ENCODE measurements around the gene BPIFA2.
"Not testable (repeated sequence)": the region's sequence is repeated elsewhere in the genome, so short reads cannot be mapped to it uniquely, and the experiment has no call there.

BPIFA2 gene, protein sequence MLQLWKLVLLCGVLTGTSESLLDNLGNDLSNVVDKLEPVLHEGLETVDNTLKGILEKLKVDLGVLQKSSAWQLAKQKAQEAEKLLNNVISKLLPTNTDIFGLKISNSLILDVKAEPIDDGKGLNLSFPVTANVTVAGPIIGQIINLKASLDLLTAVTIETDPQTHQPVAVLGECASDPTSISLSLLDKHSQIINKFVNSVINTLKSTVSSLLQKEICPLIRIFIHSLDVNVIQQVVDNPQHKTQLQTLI

DNA sequence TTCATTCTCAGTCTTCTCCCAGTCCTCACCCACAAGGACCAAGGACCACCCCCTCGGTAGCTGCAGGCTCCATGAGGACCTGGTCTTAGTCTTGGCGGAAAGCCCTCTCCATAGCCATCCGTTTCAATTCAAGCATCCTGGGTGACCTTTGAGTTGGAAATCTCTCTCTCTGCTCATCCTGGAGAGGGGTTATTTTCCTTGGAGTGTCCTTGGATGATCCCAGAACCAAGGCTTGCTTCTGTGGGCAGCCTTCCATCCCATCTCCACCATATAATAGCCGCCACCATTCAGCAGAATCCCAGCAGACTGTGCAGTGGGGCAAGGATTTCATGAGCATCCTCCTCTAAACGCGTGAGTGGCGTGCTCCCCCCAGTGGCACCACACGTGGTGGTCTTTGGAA lies at the start of gene BPIFA2:
BPIFA2 (plus strand) TSS at position 301 of the 400 bp plus-strand sequence. CDS start 987 bp downstream, outside the sequence.
- TF ChIP-seq, protein P1, sequence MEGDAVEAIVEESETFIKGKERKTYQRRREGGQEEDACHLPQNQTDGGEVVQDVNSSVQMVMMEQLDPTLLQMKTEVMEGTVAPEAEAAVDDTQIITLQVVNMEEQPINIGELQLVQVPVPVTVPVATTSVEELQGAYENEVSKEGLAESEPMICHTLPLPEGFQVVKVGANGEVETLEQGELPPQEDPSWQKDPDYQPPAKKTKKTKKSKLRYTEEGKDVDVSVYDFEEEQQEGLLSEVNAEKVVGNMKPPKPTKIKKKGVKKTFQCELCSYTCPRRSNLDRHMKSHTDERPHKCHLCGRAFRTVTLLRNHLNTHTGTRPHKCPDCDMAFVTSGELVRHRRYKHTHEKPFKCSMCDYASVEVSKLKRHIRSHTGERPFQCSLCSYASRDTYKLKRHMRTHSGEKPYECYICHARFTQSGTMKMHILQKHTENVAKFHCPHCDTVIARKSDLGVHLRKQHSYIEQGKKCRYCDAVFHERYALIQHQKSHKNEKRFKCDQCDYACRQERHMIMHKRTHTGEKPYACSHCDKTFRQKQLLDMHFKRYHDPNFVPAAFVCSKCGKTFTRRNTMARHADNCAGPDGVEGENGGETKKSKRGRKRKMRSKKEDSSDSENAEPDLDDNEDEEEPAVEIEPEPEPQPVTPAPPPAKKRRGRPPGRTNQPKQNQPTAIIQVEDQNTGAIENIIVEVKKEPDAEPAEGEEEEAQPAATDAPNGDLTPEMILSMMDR (IDR thresholded peaks at IDR 0.05; ENCODE audit: borderline replicate concordance, insufficient read depth, low read depth, low read length), result no peak
- no peak within 1 kb of the TSS for H3K4me3 ChIP-seq (ENCODE audit: low read depth, low read length)

DNA sequence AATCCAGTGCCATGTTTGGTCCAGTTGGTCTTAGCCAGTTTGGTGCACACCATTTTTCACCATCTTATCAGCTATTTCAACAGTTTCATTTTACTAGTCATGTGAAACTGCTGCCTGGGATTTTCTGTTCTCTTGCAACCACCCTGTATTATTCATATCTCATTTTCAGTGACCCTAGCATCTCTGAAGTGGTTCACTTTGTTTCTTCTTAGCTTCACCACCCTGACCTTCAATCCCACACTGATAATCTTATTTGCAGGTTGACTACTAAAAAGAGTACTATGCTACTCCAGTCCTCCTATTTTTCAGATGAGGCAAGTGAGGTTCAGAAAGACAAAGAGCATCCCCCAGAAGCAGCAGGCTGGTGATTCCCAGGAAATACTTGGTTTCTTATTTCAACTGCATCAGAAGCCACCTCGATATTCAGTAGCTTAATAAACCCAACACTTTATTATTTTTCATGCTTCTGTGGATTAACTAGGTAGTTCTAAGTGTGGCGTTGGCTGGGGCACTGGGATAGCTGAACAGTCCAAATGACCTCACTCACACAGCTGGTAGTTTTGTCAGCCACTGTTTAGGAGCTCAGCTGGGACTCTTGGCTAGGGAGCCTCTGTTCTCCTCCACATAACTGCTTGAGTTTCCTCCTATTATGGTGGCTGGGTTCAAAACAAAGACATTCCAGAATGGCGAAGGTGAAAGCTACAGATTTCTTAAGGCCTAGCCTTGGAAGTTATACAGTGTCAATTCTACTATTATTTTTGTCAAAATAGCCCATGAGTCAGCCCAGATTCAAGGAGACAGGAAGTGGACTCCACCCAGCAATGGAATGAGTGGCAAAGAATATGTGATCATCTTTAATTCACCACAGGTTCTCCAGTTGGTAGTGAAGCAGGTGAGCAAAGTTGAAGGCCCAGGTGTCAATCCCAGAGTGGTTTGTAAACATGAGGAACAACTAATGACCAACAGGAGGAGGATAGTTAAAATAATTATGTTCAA lies 47.9 kb upstream of the BPIFA2 start:
- TF ChIP-seq, protein P1 (IDR thresholded peaks at IDR 0.05; ENCODE audit: borderline replicate concordance, insufficient read depth, low read depth, low read length), result no peak
- H3K4me3 ChIP-seq (ENCODE audit: low read depth, low read length), result no peak overlapping the region

DNA sequence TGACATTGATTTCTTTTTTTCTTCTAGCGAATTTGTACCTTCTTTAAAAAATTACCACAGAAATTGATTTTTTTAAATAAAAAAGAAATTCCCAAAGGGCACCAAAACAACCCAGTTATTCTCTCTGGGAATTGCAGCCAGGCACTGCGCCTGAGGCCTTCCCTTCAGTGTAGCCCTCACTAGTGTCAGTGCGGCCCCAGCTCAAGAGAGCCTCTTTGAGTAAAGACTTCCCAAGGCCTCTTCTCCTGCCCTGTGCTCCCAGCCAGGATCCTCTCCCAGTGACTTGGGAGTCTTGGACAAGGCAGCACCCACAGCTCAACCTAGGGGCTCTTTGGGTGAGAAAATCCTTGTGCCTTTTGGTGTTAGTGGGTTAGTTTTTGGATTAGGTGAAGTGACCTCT lies 47.0 kb upstream of the BPIFA2 start:
- TF ChIP-seq, protein P1 (IDR thresholded peaks at IDR 0.05; ENCODE audit: borderline replicate concordance, insufficient read depth, low read depth, low read length), result no peak
- H3K4me3 ChIP-seq (ENCODE audit: low read depth, low read length), result no peak overlapping the region

DNA sequence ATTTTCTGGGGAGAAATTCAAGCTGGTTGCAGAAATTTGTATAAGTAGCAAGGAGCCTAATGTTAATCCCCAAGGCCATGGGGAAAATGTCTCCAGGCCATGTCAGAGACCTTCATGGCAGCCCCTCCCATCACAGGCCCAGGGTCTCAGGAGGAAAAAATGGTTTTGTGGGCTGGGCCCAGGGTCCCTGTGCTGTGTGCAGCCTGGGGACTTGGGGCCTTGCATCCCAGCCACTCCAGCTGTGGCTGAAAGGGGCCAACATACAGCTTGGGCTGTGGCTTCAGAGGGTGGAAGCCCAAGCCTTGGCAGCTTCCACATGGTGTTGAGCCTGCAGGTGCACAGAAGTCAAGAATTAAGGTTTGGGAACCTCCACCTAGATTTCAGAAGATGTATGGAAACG lies 45.7 kb upstream of the BPIFA2 start:
- not testable (repeated sequence) for H3K4me3 ChIP-seq (ENCODE audit: low read depth, low read length)

DNA sequence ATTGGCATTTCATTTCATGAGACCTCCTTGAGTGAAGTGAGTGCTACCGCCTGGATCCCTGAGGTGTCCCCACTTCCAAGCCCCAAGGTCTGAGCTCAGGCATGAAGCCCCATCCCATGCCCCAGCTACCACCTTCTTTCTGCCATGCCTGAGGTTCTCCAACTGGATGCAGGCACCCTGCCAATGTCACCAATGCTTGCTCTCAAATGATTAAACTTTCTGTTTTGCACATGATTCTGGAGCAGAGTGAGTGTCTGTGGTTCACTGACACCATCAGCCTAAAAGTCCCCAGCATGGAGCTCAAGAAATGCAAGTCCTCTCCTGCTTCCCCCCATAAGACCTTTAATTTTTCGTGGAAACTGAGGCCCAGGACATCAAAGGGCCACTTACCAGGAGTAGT lies 43.7 kb upstream of the BPIFA2 start:
- no peak overlapping the region for H3K4me3 ChIP-seq (ENCODE audit: low read depth, low read length)
- TF ChIP-seq, protein P1 (IDR thresholded peaks at IDR 0.05; ENCODE audit: borderline replicate concordance, insufficient read depth, low read depth, low read length), result no peak

DNA sequence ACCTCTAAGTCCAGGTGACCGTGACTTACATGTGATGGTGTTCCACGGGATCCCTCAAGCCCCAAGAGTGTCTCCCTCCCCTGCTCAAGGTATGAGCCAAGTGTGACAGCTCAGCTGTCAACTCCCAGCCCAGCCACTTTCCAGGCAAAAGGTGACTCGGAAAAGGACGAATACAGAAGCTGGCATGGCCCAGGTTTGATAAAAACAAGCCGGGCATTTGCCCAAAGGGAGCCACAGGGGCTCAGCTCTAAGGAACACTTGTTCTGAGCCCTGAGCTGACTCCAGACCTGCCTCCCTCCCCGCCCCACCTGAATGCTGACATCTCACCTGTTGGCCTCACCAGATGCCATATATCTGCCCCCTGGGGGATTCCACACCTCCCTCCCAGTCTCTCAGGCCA lies 43.0 kb upstream of the BPIFA2 start:
- H3K4me3 ChIP-seq (ENCODE audit: low read depth, low read length), result no peak overlapping the region
- TF ChIP-seq, protein P1 (IDR thresholded peaks at IDR 0.05; ENCODE audit: borderline replicate concordance, insufficient read depth, low read depth, low read length), result no peak

DNA sequence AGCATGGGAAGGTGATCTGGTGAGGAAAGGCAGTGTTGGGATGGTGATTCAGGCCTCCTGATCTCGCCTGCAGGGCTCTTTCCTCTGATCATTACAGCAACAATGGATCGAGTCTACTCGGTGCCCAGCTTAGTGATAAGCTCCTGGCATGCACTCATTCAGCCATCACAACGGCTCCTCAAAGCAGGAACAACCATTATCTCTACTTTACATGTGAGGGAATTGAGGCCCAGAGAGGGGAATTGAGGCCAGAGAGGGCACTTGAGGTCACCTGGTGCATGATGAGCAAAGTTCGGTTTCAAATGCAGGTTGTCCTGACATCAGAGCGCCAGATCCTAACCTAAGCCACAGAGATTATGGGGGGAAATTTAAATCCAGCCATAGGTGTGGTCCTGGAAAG lies 42.0 kb upstream of the BPIFA2 start:
- H3K4me3 ChIP-seq (ENCODE audit: low read depth, low read length), result no peak overlapping the region
- TF ChIP-seq, protein P1 (IDR thresholded peaks at IDR 0.05; ENCODE audit: borderline replicate concordance, insufficient read depth, low read depth, low read length), result no peak
